Liver (tissue), 9 donors: ENCODE data around the gene MRRF. TPM values are rescaled to one million over a fixed set of nuclear protein-coding genes. Genes with fewer than 3 reads are reported as not detected.
A peak's percentile ranks its signal among the peaks of the same experiment; 100 is the strongest.

ENCODE experiments used
- DNase-seq: peaks from one replicate; pipeline ENCODE4 v3.0.0-alpha.2; 2017; ENCODE audit warnings: low spot score
- H3K27ac ChIP-seq, 2 donors: one replicate each; pipeline ENCODE4 v1.7.0; 2013; ENCODE audit warnings: inconsistent platforms in 2 of 2, low read length in 2 of 2, control low read depth in 1 of 2, low read depth in 1 of 2, mild to moderate bottlenecking in 1 of 2
- H3K27me3 ChIP-seq, 4 donors: one replicate each; pipeline versions ENCODE4 v1.6.1 to v1.7.0; 2013; ENCODE audit warnings: low read length in 3 of 4, inconsistent platforms in 1 of 4, mild to moderate bottlenecking in 1 of 4, moderate library complexity in 1 of 4; ENCODE audit not compliant: control insufficient read depth in 4 of 4, insufficient read depth in 4 of 4
- H3K36me3 ChIP-seq, 4 donors: one replicate each; pipeline versions ENCODE4 v1.6.1 to v1.7.0; 2013; ENCODE audit warnings: low read length in 3 of 4, mild to moderate bottlenecking in 3 of 4, low read depth in 1 of 4, moderate library complexity in 1 of 4; ENCODE audit not compliant: control insufficient read depth in 4 of 4, insufficient read depth in 3 of 4
- H3K4me1 ChIP-seq, 4 donors: one replicate each; pipeline versions ENCODE4 v1.6.1 to v1.7.0; 2013; ENCODE audit warnings: low read length in 3 of 4, mild to moderate bottlenecking in 3 of 4, moderate library complexity in 1 of 4; ENCODE audit not compliant: control insufficient read depth in 4 of 4, insufficient read depth in 4 of 4
- H3K4me3 ChIP-seq, 3 donors: one replicate each; pipeline versions ENCODE4 v1.6.1 to v1.7.0; 2013; ENCODE audit warnings: low read length in 3 of 3, control low read depth in 1 of 3, low read depth in 1 of 3, mild to moderate bottlenecking in 1 of 3
- H3K9ac ChIP-seq, 2 donors: one replicate each; pipeline ENCODE4 v1.7.0; 2013; ENCODE audit warnings: low read length in 2 of 2, mild to moderate bottlenecking in 2 of 2, moderate library complexity in 2 of 2, control low read depth in 1 of 2, low read depth in 1 of 2
- H3K9me3 ChIP-seq, 4 donors: one replicate each; pipeline versions ENCODE4 v1.6.1 to v1.7.0; 2013; ENCODE audit warnings: low read length in 3 of 4; ENCODE audit not compliant: control insufficient read depth in 4 of 4
- CTCF ChIP-seq: fragments of 150-350 bp; IDR thresholded peaks from 2 replicates; pipeline ENCODE4 v1.5.1; 2017; ENCODE audit warnings: improper control_type of control experiment, low read depth, low read length; ENCODE audit not compliant: missing input control
- EGR1 ChIP-seq, 2 donors: IDR thresholded peaks; 2 replicates each; pipeline ENCODE4 v1.6.1; 2016 to 2018; ENCODE audit warnings: antibody characterized with exemption in 2 of 2, low read depth in 2 of 2
- HNF4A ChIP-seq, 2 donors: conservative IDR thresholded peaks; 2 replicates each; pipeline ENCODE4 v1.6.1; 2016; ENCODE audit warnings: antibody characterized with exemption in 2 of 2, mild to moderate bottlenecking in 2 of 2
- HNF4G ChIP-seq: IDR thresholded peaks from 2 replicates; pipeline ENCODE4 v1.6.1; 2016; ENCODE audit warnings: antibody characterized with exemption
- JUND ChIP-seq, 2 donors: IDR thresholded peaks; 2 replicates each; pipeline ENCODE4 v1.6.1; 2016; ENCODE audit warnings: antibody characterized with exemption in 2 of 2
- MAX ChIP-seq: IDR thresholded peaks from 2 replicates; pipeline ENCODE4 v1.6.1; 2016; ENCODE audit warnings: antibody characterized with exemption
- NR2F2 ChIP-seq: IDR thresholded peaks from 2 replicates; pipeline ENCODE4 v1.6.1; 2016; ENCODE audit warnings: antibody characterized with exemption
- RAD21 ChIP-seq, 2 donors: IDR thresholded peaks; 2 replicates each; pipeline ENCODE4 v1.6.1; 2016; ENCODE audit warnings: antibody characterized with exemption in 2 of 2, mild to moderate bottlenecking in 2 of 2
- REST ChIP-seq: IDR thresholded peaks from 2 replicates; pipeline ENCODE4 v1.6.1; 2016; ENCODE audit warnings: antibody characterized with exemption, mild to moderate bottlenecking
- RXRA ChIP-seq, 2 donors: IDR thresholded peaks; 2 replicates each; pipeline ENCODE4 v1.6.1; 2017 to 2018; ENCODE audit warnings: antibody characterized with exemption in 2 of 2, mild to moderate bottlenecking in 1 of 2
- TAF1 ChIP-seq: conservative IDR thresholded peaks from 2 replicates; pipeline ENCODE4 v1.6.1; 2016; ENCODE audit warnings: antibody characterized with exemption, mild to moderate bottlenecking
- WGBS: extraction: QIAGEN DNeasy Blood & Tissue Kit; methylation state at CpG from one replicate; pipeline ENCODE4 v1.1.7; 2013; 5-methylcytosine and 5-hydroxymethylcytosine counted together
- polyA plus RNA-seq, 2 donors: library from polyadenylated mRNA; stranded (reverse) in 1 of 2; unstranded in 1 of 2; fragments of 200-250 nt in 1 of 2; fragments of >200 nt in 1 of 2; fragmentation: Nextera tagmentation in 1 of 2; extraction: Ambion mirVana in 1 of 2; gene quantifications; one replicate each; pipeline versions ENCODE4 v1.2.1 to v1.2.3, GENCODE V29; 2013 to 2015
- total RNA-seq, 2 donors: library from RNA; depleted of rRNA; stranded (reverse); fragments of >200 nt; gene quantifications; one replicate each; pipeline ENCODE4 v1.2.3, GENCODE V29; 2014
- TF ChIP-seq, protein P1 (sequence below): IDR thresholded peaks from 2 replicates; pipeline ENCODE4 v1.6.1; 2016; ENCODE audit warnings: antibody characterized with exemption
- TF ChIP-seq, protein P2 (sequence below): IDR thresholded peaks from 2 replicates; pipeline ENCODE4 v1.6.1; 2016; ENCODE audit warnings: antibody characterized with exemption
- donor health status: healthy.
- donor health status: healthy.
- donor health status: healthy.
- donor health status: healthy.
- donor health status: healthy.

The MRRF gene
- total and polyA plus RNA-seq, 4 donors, result 15.4 to 30.9 (median 22.3) TPM

DNA sequence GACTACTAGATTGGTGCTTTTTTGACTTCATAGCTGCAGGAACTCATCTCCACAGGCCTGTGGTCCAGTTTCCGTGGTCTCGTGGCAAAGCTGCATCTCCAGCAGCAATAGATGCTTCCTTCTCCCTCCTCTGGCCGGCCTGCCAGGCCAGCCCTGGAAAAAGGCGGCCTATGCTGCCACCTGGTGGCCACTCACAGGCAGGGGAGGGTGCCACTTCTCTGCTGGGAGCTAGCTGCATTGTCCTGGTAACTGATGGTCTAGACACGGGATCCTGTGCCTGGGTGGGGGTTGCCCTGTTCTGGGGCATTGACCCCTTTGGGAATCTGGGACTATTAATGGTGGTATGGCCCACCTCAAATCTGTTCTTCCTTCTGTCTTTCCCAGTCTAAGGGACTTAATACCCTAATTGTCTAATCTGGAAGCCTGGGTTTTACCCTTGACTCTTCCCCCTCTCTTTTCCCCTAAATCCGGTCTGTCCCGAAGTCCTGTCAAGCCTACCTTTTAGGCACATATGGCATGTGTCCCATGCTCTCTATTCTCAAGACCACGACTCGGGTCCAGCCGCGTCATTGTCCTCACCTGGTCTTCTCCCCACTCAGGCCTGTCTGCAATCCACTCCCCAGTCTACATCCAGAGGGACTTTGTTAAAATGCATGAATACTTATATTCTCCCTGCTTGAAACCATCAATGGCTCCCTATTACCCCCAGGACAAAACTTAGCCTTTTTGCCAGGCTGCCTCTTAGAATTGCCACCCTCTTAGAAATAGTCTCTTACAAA, 86.1 kb downstream of the MRRF start:
- Histone ChIP-seq H3K4me3 (no peak overlapping the region), H3K36me3 (no peaks in the 10 kb centered on the region), H3K27ac (no peak overlapping the region), H3K9me3 (no peaks in the 10 kb centered on the region), H3K9ac (no peak overlapping the region), H3K27me3 (no peaks in the 10 kb centered on the region), H3K4me1 (peaks cover 3 to 12% (median 9%) of the 10 kb centered on the region in 4 donors)
- peak; percentile 87 for DNase-seq
- no peak for TF ChIP-seq HNF4A (conservative IDR thresholded peaks at IDR 0.05)
- no peak for TF ChIP-seq NR2F2
- TF ChIP-seq, protein P1, sequence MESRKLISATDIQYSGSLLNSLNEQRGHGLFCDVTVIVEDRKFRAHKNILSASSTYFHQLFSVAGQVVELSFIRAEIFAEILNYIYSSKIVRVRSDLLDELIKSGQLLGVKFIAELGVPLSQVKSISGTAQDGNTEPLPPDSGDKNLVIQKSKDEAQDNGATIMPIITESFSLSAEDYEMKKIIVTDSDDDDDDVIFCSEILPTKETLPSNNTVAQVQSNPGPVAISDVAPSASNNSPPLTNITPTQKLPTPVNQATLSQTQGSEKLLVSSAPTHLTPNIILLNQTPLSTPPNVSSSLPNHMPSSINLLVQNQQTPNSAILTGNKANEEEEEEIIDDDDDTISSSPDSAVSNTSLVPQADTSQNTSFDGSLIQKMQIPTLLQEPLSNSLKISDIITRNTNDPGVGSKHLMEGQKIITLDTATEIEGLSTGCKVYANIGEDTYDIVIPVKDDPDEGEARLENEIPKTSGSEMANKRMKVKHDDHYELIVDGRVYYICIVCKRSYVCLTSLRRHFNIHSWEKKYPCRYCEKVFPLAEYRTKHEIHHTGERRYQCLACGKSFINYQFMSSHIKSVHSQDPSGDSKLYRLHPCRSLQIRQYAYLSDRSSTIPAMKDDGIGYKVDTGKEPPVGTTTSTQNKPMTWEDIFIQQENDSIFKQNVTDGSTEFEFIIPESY, result no peak
- no peak for TF ChIP-seq JUND (IDR thresholded peaks at IDR 0.05)
- TF ChIP-seq EGR1 (IDR thresholded peaks at IDR 0.05; ENCODE audit: low read depth in 2 of 2), result no peak
- no peak for TF ChIP-seq MAX
- no peak for TF ChIP-seq RXRA (IDR thresholded peaks at IDR 0.05)
- TF ChIP-seq REST, result no peak
- TF ChIP-seq, protein P2, sequence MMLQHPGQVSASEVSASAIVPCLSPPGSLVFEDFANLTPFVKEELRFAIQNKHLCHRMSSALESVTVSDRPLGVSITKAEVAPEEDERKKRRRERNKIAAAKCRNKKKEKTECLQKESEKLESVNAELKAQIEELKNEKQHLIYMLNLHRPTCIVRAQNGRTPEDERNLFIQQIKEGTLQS, result no peak
- TF ChIP-seq HNF4G, result no peak
- TF ChIP-seq RAD21 (IDR thresholded peaks at IDR 0.05), result peak; percentile 99
- no peak for TF ChIP-seq TAF1
- peak; percentile 98 for TF ChIP-seq CTCF
- 37% methylated on average over 11 of the region's 11 CpGs for WGBS
